ENCODE measurements around the gene CBARP.

Gene CBARP

GRCh38 chr19:1237754-1238368 lies at the start of gene CBARP:
Gene CBARP, minus strand, starts transcription at chr19:1238005. Its CDS starts 1,905 bp downstream, at chr19:1236100.
- no peak for DNase-seq (ENCODE audit: low read depth in 2 of 2)

GRCh38 chr19:1286487-1287353 lies 48.9 kb upstream of the CBARP start:
- no peak for DNase-seq (ENCODE audit: low read depth in 2 of 2)

GRCh38 chr19:1285737-1286360 lies 48.0 kb upstream of the CBARP start, which contains the start of gene EFNA2:
Gene EFNA2, plus strand, starts transcription at chr19:1285873. Its CDS starts 296 bp downstream, at chr19:1286169.
- DNase-seq (ENCODE audit: low read depth in 2 of 2): no peak

GRCh38 chr19:1284979-1285736 lies 47.4 kb upstream of the CBARP start:
- no peak for DNase-seq (ENCODE audit: low read depth in 2 of 2)

GRCh38 chr19:1284293-1284978 lies 46.6 kb upstream of the CBARP start:
- no peak for DNase-seq (ENCODE audit: low read depth in 2 of 2)

GRCh38 chr19:1283917-1284292 lies 46.1 kb upstream of the CBARP start:
- no peak for DNase-seq (ENCODE audit: low read depth in 2 of 2)

- no peak for DNase-seq (ENCODE audit: low read depth in 2 of 2)
These were observed 45.6 kb upstream of the CBARP start for GRCh38 chr19:1283207-1283916.

GRCh38 chr19:1282588-1283206 lies 44.9 kb upstream of the CBARP start:
- DNase-seq (ENCODE audit: low read depth in 2 of 2): no peak

- DNase-seq (ENCODE audit: low read depth in 2 of 2): no peak
These were observed 43.9 kb upstream of the CBARP start for GRCh38 chr19:1281569-1282287.

GRCh38 chr19:1280636-1281568 lies 43.1 kb upstream of the CBARP start:
- DNase-seq (ENCODE audit: low read depth in 2 of 2): no peak

- DNase-seq (ENCODE audit: low read depth in 2 of 2): peak; percentile 71 to 75
These were observed 42.1 kb upstream of the CBARP start for GRCh38 chr19:1279782-1280341.

GRCh38 chr19:1278713-1279660 lies 41.2 kb upstream of the CBARP start:
- no peak for DNase-seq (ENCODE audit: low read depth in 2 of 2)

- no peak for DNase-seq (ENCODE audit: low read depth in 2 of 2)
These were observed 40.3 kb upstream of the CBARP start for GRCh38 chr19:1278074-1278473.

GRCh38 chr19:1277061-1277460 lies 39.3 kb upstream of the CBARP start:
- DNase-seq (ENCODE audit: low read depth in 2 of 2): no peak

GRCh38 chr19:1276628-1277022 lies 38.8 kb upstream of the CBARP start:
- DNase-seq (ENCODE audit: low read depth in 2 of 2): no peak

- DNase-seq (ENCODE audit: low read depth in 2 of 2): no peak
These were observed 38.3 kb upstream of the CBARP start for GRCh38 chr19:1275976-1276627.

Data from stimulated activated CD8-positive, alpha-beta memory T cell treated with anti-CD3 and anti-CD28 coated beads, Interleukin-2, amount 100 ng/mL, for 48 hours (primary cell).